PC-9 (cell line): ENCODE measurements around the gene DPM2.

Experiments
- CTCF ChIP-seq: fragments of 200-600 bp; sonication (generic); conservative IDR thresholded peaks from 2 replicates; pipeline ENCODE4 v1.6.1; 2017; ENCODE audit warnings: mixed run types, antibody characterized with exemption, mild to moderate bottlenecking, moderate library complexity
- EZH2 ChIP-seq: fragments of 200-600 bp; sonication (generic); IDR thresholded peaks from 2 replicates; pipeline ENCODE4 v1.8.0; 2017; ENCODE audit warnings: antibody characterized with exemption, low read depth

GRCh38 chr9:127934986-127935385, 2.7 kb downstream of the DPM2 start:
- no peak for TF ChIP-seq CTCF
- TF ChIP-seq EZH2 = no peak
